Panc1 (cell line): Measurements from ENCODE around the gene GABPB1.

Source experiments
- CTCF ChIP-seq: fragments of 450-650 bp; IDR thresholded peaks from 2 replicates; pipeline ENCODE4 v1.5.1; 2017; ENCODE audit warnings: mild to moderate bottlenecking
- POLR2AphosphoS5 ChIP-seq: IDR thresholded peaks from 2 replicates; pipeline ENCODE4 v1.6.1; 2012; ENCODE audit warnings: mild to moderate bottlenecking, low read depth, low read length, moderate library complexity
- TCF7L2 ChIP-seq: IDR thresholded peaks from 2 replicates; pipeline ENCODE4 v1.6.1; 2011; ENCODE audit warnings: mild to moderate bottlenecking, low read depth, low read length, inconsistent platforms

GRCh38 chr15:50361756-50362155 lies 6.8 kb upstream of the GABPB1 start:
- TF ChIP-seq TCF7L2 (no peak), CTCF (no peak), POLR2AphosphoS5 (no peak)
